HT-29 (cell line): ENCODE data around the gene NUDT22. TPM values are rescaled to one million over a fixed set of nuclear protein-coding genes. Genes with fewer than 3 reads are reported as not detected.

Experiments
- DNase-seq: peaks from one replicate; pipeline ENCODE4 v3.0.0-alpha.2; 2015; ENCODE audit warnings: low spot score
- total RNA-seq: library from RNA; depleted of rRNA; stranded (reverse); fragments of >200 nt; shearing (Covaris generic); gene quantifications from 2 replicates; pipeline ENCODE4 v1.2.3, GENCODE V29; 2014; rRNA removed

The NUDT22 gene, protein sequence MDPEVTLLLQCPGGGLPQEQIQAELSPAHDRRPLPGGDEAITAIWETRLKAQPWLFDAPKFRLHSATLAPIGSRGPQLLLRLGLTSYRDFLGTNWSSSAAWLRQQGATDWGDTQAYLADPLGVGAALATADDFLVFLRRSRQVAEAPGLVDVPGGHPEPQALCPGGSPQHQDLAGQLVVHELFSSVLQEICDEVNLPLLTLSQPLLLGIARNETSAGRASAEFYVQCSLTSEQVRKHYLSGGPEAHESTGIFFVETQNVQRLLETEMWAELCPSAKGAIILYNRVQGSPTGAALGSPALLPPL
- 224 and 226 TPM in 2 replicates for total RNA-seq

DNA sequence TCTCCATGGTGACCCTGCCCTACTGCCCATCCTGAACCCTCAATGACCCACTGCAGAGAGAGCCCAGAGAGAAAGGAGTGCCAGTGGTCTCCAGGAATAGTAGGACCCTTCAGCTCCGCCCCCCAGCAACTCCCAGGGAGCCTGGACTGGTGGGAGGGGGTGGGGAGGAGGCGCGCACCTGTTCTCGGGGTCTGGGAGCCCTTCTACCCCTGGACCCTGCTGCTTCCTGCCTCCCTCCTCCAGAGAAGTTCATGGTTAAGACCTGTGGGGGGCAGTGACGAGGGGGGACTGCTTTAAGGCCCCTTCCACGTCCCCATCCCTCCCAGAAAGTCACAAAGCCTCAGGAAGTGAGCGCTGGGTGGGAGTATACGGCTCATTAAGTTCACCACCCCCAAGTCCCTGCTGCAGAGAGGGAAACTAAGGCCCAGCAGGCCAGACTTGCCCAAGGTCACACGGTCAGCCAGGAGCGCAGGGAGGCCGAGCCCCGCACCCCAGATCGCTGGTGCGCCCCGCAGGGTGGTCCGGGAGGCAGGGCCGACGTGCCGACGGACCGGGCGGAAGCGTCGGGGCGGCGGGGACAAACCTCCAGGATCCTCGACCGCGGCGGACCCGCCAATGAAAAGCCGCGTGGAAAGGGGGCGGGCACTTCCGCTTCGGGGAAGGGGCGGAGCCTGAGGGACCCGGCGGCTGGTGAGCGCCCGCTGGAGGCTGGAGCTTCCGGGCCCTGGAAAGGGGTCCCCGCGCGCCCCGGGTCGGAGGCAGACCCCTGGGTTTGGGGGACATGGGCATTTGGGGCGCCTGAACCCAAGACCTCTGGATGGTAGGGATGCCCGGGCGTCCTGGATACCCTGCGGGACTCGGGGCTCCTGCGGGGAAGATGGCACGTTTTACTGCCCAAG is at the start of gene NUDT22, which contains the start of gene TRPT1:
Gene NUDT22 (plus strand): TSS at position 667 of the 899 bp plus-strand sequence. CDS start 379 bp downstream, outside the sequence.
Gene TRPT1 (minus strand): TSS at position 579 of the 899 bp plus-strand sequence. CDS start 326 bp downstream, at position 253.
- DNase-seq: peak; percentile 94

DNA sequence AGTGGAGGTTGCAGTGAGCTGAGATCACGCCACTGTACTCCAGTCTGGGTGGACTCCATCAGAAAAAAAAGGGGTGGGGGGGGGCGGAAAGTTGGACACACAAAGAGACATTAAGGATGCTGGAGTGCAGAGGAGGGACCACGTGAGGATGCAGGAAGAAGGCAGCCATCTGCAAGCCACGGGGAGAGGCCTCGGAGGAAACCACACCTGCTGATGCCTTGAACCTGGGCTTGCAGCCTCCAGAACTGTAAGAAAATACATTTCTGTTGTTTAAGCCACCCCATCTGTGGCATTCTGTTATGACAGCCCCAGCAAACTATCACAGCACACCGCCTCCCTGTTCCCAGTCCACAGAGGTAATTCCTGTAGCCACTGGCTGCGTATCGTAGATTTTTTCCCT is 49.3 kb upstream of the NUDT22 start:
- DNase-seq: no peak

GRCh38 chr11:64178203-64178602 is 47.9 kb upstream of the NUDT22 start:
- no peak for DNase-seq

DNA sequence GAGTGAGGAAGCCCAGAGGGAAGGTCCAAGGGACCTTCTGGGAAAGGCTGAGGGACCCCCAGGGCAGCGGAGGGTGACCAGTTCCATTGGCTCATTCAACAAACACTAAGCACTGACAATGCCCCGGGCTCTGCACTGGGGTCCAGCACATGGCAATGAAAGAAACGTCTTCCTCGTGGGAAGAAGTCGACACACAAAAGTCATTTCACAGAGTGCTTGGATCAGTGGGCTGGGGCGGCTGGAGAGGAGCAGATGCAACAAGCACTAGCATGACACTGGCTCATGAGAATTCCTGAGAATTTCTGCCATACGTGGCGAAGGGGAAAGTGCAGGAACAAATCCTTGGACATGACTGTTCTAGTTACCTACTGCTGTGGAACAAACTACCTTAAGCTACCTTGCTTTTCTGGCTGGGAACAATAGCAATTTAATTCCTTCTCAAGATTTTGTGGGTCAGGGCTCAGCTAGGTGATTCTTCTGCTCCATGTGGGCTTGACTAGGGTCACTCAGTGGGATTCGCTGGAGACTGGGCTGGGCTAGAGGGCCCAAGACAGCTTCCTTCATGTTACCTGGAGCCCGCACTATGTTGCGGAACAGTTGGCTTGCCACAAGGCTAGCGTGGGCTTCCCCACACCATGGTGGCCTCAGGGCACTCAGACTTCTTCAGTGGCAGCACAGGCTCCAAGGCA is 47.0 kb upstream of the NUDT22 start:
- DNase-seq: no peak

DNA sequence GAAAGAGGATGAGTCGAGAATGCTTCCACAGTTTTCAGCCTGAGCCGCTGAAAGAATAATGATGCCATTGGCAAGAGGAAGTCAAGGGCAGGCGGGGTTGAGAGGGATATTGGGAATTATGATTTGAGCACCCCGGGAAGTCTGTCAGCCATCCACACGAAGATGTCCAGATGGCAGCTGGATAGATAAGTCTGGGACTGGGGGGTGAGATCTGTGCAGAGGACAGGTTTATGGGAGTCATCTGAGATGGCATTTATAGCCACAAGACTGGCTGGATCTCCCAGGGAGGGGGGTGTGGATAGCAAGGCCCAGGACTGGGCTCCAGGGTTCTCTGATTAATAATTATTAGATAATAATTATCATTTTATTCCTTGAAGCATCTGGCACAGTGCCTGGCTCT is 45.2 kb upstream of the NUDT22 start:
- no peak for DNase-seq

- DNase-seq: peak; percentile 93
Observed at GRCh38 chr11:64181506-64182411, 44.3 kb upstream of the NUDT22 start.

DNA sequence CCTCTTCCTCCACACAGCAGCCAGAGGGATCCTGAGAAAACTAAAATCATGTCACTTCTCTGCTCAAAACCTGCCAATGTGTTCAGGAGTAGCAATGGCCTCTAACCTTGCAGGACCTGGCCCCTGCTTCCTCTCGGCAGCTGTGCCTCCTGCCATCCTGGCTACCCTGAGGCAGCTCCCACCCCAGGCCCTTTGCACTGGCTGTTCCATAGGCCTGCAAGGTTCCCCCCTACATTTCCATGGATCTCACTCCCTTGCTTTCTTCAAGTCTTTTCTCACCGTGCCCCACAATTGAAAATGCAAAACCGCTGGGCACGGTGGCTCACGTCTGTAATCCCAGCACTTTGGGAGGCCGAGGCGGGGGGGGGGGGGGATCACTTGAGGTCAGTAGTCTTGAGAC is 42.2 kb upstream of the NUDT22 start:
- no peak for DNase-seq

- peak; percentile 93 for DNase-seq
Observed at GRCh38 chr11:64185175-64185692, 40.8 kb upstream of the NUDT22 start.

- peak; percentile 100 for DNase-seq
Observed at GRCh38 chr11:64185693-64186491, 40.2 kb upstream of the NUDT22 start, which contains the start of gene STIP1. STIP1 (plus strand) TSS chr11:64186171; CDS start chr11:64186262, 91 bp downstream.

DNA sequence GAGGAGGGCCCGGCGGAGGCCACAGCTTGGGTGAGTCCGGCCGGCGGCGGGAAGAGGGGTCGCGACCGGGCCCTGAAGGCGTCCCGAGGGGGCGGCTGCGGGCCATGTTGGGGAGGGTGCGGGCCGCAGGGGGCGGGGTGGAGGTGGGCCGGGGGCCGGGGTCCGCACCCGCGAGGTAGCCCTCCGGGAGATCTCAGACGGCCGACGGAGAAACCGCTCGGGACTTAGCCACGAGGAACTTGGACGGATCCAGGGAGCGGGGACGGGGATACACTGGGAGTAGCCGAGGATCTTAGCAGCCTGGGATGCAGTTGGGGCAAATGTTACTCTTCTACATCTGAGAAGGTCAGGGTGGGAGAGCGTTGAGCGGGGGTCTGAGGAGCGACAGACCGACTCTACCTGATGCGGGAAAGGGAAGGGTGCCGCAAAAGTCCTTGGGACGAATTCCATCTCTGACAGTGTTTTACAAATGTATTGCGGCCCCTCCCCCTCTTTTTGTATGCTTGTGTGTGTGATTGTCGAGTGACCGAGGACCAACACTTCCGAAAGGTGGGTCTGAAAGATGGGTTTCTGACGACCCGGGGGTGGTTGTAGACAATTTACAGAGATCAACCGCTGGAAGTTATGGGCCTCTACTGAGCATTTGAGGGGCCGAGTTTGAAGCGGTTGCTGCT is 39.4 kb upstream of the NUDT22 start:
- peak; percentile 43 for DNase-seq

GRCh38 chr11:64192434-64192833 is 33.6 kb upstream of the NUDT22 start:
- no peak for DNase-seq

GRCh38 chr11:64196626-64197025 is 29.4 kb upstream of the NUDT22 start:
- DNase-seq: no peak

DNA sequence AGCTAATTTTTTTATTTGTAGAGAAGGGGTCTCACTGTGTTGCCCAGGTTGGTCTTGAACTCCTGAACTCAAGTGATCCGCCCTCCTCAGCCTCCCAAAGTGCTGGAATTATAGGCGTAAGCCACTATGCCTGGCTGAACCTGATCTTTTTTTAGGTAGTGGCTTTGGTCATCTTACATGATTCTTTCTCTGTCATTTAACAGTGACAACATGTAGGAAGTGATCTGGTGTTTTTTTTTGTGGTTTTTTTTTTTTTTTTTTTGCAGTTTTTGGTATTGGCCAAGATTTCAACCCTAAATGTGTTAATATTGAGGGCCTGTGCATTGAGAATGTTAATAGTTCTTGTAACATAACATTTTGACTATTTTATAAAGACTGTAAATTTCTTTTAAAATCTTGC is 27.6 kb upstream of the NUDT22 start:
- DNase-seq: no peak

- DNase-seq: no peak
Observed at GRCh38 chr11:64201543-64201942, 24.5 kb upstream of the NUDT22 start.

DNA sequence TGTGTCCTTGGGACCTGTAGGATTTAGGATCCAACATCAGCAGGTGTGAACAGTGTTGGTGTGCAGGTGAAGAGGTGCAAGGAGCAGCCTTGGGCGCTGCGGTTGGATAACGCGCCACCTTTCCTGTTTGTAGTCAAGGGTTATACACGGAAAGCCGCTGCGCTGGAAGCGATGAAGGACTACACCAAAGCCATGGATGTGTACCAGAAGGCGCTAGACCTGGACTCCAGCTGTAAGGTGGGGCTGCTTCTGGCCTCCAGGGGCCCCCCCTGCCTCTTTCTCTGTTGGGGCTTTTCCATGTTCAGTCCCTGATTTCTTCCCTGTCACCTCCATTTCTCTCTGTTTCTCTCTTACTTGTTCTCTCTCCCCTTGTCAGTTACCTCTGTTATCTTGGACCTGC is 23.1 kb upstream of the NUDT22 start:
- no peak for DNase-seq

DNA sequence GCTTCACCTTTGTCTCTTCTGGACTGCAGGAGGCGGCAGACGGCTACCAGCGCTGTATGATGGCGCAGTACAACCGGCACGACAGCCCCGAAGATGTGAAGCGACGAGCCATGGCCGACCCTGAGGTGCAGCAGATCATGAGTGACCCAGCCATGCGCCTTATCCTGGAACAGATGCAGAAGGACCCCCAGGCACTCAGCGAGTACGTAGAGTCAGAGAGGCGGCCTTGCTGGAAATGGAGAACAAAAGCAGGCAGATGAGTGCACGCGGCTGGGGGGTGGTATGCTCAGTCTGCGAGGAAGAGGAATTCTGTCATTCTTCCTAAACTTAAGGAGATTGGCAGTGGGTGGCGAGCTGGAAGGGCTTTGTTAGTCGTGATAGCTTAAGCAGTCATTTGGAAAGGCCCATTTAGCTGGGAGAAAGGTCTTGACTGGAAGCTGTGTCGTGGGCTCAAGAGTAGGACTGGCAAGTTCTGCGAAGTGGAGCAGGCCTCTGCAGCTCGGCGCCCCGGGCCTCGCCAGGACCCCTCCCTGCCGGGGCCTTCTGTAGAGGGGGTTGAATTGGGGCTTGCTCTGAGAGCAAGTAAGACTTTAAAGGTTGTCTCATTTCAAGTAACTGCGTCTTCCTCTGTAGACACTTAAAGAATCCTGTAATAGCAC is 22.5 kb upstream of the NUDT22 start:
- DNase-seq: no peak

- DNase-seq: no peak
Observed at GRCh38 chr11:64204080-64204440, 22.0 kb upstream of the NUDT22 start.

GRCh38 chr11:64204464-64204989 is 21.5 kb upstream of the NUDT22 start:
- DNase-seq: peak; percentile 99
